ENCODE measurements around the gene SBK2.
"Not testable (repeated sequence)": the region's sequence is repeated elsewhere in the genome, so short reads cannot be mapped to it uniquely, and the experiment has no call there.

Gene SBK2

DNA sequence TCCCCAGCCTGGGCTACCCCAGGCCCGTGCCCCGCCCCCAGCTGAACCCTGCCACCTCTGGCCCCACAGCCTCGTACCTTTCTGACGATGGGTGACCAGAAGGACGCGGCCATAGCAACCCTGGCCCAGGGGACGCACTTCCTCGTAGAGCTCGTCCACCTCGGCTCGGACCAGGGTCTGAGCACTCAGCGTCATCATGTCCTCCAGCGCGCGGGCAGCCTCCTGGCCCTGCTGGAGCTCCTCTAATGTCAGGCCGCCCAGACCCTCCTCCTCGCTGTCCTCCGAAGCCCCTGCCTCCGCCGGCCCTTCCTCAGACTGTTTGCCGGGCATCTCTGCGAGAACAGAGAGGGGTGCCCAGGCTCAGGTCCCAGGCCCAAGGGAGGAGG lies 975 bp downstream of the SBK2 start:
- DNase-seq (ENCODE audit: low read depth in 2 of 2) = no peak

DNA sequence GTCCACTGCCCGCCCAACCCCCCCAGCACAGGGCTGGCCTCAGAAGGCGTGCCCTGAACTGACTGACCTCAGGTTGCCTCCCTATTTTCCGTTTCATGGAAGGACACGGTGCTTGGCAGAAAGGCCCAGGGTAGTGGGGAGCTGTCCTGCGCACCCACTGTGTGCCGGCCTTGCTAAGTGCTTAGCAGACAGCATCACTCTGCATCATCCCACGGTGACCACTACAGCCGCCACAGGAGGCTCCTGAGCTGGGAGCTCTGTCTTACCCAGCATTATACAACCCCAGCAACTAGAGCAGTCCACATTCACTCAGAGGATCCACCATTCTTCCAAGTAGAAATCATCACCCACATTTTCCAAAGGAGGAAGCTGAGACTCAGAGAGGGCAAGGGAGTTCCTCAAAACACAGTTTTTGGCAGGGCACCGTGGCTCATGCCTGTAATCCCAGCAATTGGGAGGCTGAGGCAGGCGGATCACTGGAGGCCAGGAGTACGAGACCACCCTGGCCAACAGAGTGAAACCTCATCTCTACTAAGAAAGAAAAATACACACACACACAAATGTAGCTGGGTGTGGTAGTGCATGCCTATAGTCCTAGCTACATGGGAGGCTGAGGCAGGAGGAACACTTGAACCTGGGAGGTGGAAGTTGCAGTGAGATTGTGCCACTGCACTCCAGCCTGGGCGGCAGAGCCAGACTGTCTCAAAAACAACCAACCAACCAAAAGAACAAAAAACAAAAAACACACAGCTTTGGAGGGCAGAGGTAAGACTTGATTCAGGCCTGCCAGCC lies 1.6 kb downstream of the SBK2 start:
- DNase-seq (ENCODE audit: low read depth in 2 of 2) = no peak

DNA sequence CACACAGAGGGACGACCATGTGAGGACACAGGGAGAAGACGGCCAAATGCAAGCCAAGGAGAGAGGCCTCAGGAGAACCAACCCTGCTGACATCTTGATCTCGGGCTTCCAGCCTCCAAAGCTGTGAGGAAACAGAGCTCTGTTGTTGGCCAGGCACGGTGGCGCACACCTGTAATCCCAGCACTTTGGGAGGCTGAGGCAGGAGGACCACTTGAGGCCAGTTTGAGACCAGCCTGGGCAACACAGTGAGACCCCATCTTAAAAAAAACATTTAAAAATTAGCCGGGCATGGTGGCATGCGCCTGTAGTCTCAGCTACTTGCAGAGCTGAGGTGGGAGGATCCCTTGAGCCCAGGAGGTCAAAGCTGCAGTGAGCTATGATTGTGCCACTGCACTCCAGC lies 2.7 kb downstream of the SBK2 start:
- not testable (repeated sequence) for DNase-seq (ENCODE audit: low read depth in 2 of 2)

DNA sequence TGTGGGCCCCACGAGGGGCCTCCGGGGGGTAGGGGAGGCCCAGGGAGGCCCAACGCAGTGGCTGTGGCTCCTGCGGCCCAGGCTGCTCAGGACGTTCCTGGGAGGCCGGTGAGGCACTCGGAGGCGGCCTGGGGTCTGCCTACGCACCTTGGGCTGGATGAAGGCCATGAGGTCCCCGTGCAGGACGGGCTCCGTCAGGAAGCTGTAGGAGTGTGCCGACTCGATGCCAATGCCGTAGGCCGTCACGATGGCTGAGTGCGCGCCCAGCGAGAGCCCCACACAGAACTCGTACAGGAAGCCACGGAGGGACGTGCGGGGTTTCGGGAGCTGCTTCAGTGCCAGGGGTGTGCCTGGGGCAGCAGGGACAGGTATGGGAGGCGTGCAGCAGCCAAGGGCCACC lies 5.9 kb downstream of the SBK2 start:
- DNase-seq (ENCODE audit: low read depth in 2 of 2) = no peak

DNA sequence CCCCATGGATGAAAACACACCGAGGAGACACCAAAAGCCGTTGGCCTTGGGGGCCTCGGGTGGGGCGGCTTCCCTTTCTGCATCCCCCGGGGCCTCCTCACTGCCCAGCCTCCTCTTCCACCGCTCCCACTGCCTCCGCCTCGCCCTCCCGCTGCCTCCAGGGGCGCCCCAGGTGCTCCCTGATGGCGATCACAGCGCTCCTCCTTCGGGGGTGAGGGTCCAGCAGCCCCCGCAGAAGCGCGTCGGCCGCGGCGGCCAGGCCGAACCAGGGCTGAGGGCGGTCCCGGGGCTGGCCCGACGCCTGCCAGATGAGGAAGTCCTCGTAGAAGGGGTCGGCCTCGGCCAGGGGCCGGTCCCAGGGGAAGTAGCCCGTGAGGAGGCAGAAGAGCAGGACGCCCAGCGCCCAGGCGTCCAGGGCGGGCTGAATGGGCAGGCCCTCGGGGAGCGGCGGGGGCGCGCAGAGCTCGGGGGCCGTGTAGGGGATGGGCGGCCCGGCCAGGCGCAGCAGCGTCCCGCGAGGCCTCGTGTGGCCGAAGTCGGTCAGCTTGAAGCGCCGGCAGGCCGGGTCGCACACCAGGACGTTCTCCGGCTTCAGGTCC lies 7.2 kb downstream of the SBK2 start:
- no peak for DNase-seq (ENCODE audit: low read depth in 2 of 2)

DNA sequence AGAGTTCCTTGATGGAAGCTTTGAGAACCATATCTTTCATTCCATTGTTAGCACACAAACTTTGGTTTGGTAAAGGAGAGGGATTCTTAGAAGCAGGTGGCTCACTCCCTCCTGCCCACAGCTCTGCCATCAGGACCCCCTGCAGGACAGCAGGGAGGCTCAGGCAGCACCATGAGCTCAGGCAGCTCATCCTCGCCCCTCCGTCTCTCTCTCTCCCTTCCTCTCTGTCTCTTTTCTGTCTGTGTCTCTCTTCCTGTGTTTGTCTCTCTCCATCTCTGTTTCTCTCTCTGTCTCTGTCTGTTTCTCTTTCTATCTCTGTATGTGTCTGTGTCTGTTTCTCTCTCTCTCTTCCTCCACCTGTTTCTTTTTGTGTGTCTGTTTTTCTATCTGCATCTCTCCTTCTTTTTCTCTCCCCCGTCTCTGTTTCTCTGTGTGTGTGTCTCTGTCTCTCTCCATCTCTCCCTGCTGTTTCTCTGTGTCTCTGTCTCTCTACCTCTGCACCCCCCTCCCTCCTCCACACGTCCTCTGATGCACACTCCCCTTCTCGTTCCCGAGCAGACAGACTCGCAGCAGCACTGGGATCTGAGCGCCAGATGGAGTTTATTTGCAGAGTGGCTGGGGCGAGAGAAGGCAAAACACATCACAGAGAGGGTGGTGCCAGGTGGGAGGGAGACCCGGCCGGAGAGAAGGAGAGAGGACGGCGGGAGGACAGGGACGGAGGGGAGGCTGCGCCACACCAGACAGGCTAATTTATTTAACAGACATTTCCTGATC lies 8.7 kb downstream of the SBK2 start:
- no peak for DNase-seq (ENCODE audit: low read depth in 2 of 2)

DNA sequence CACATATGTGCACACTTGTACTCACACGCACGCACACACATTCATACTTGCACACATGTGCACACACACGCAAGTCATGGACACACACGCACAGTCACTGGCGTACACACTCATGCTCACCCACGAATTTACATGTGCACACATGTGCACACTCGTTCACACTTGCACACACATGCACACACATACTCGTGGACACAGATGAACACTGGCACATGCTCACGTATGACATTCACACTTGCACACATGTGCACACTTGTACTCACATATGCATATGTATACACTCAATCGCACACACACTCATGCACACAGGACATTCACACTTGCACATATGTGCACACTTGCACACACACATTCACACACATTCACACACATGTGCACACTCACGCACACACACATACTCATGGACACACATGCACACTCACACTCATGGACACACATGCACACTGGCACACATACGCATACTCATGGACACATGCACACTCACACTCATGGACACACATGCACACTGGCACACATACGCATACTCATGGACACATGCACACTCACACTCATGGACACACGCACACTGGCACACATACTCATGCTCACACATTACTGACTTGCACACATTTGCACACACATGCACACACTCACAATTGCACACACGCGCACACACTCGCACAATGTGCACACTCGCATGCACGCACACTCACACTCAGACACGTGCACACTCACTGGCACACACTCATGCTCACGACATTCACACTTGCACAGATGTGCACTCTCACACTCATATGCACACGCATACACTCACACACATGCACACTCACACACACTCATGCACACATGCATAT lies 9.5 kb downstream of the SBK2 start:
- DNase-seq (ENCODE audit: low read depth in 2 of 2) = no peak

DNA sequence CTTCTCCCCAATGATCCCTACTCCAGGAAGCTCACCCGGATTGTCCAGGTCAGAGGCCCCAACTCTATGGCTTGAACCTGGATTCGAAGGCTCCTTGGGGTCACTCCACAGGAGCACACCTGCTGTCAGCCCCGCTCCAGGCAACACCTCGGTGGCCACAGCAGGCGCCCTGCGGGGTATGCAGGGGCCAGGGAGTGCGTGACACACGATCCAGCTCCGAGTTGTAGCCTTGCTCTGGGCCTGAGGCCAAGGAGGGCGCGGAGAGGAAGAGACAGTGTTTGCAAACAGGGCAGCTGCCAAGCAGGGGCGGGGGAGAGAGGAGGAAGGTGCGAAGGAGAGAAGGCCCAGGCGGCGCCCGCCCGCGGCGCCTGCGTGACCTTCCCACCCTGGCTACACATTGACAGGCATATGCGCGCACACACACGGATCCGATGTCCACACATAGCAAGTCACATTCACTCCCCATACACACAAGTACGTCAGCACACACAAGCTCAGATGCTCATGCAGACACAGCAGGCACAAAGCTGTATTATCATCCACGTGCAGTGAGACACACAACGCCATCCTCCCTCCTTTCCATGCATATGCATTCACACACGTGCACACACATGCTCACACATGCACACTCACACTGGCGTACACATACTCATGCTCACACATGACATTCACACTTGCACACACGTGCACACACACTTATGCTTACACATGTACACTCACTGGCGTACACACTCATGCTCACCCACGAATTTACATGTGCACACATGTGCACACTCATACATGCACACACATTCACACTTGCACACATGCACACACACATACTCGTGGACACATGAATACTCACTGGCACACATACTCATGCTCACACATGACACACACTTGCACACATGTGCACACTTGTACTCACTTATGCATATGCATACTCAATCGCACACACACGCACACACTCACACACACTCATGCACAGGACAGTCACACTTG lies 10.4 kb downstream of the SBK2 start:
- DNase-seq (ENCODE audit: low read depth in 2 of 2) = no peak

DNA sequence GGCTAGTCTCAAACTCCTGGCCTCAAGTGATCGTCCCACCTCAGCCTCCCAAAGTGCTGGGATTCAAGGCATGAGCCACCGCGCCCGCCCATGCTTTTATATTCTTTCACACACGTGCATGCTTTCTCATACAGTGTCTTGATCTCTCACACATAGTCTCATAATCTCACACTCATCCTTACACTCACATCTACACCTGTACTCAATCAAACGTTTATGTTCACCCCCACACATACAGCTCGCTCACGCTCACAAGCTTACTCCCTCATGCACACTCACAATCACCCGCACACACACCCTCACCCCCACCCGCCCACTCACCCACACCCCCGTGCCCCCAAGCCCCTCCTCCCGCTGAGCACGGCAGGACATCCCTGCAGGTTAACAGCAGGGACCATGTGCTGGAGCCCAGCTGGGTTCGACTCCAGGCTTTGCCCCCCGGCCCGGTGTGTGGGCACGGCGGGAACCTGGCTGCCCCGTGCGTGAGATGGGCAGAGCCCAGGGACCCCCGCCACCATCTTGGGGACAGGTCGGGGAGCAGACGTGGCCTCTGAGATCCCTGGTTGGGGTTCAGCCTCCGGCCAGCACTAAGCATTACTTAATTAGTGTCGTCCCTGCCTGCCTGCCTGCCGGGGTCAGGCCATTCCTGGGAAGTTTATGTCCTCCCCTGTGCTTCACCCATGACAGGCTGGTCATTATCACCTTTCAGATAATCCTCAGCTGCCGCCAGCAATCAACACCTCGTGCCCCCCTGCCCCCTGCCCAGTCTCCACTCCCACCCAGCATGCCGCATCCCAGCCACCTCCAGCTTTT lies 11.4 kb downstream of the SBK2 start:
- DNase-seq (ENCODE audit: low read depth in 2 of 2) = no peak

DNA sequence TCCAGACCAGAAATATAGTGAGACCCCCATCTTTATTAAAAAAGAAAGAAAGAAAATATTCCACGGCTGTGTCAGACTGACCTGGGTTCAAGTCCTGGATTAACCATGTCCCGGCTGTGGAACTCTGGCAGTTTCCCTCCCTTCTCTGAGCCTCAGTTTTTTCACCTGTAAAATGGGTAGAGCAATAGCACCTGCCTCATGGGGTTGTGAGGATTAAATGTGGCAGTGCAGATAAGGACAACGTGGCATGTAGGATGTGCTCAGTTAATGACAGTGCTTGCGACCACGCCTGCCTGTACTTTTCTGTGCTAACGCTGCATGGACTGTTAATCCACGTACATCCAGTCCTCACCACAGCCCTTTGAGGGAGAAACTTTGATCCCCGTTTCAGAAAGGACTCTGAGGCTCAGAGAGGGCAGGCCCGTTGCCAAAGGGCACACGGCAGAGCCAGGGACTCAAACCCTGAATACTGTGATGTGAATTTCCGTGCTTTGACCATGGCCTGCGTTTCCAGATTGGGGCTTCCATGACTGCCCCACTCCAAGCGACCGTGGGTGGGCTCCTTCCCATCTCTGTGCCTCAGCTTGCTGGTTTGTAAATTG lies 16.1 kb downstream of the SBK2 start:
- DNase-seq (ENCODE audit: low read depth in 2 of 2) = no peak

DNA sequence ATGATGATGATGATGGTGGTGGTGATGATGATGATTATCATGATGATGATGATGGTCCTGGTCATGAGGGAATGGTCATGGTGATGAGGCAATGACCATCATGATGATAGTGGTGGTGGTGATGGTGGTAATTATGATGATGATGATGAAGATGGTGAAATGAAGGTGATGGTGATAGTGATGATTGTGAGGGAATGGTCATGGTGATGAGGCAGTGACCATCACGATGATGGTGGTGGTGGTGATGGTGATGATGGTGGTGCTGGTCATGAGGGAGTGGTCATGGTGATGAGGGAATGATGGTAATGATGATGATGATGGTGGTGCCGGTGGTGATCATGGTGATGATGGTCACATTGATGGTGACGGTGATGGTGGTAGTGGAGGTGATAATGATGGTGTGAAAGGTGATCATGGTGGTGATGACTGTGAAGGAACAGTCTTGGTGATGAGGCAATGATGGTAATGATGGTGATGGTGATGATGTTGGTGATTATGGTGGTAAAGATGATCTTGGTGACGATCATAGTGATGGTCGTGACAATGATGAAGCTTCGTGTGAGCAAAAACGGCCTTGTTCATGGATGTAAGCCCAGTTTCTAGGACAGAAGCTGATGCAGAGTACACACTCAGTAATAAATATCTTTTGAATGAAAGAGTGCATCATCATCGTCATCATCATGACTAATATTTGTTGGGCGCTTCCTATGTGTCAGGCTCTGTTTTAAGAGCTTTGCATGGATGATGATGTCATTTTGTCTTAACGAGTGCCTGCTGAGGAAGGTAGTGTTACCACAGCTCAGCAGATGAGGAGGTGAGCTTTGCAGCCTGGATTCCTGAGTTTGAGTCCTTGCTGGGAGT lies 17.3 kb downstream of the SBK2 start:
- no peak for DNase-seq (ENCODE audit: low read depth in 2 of 2)

DNA sequence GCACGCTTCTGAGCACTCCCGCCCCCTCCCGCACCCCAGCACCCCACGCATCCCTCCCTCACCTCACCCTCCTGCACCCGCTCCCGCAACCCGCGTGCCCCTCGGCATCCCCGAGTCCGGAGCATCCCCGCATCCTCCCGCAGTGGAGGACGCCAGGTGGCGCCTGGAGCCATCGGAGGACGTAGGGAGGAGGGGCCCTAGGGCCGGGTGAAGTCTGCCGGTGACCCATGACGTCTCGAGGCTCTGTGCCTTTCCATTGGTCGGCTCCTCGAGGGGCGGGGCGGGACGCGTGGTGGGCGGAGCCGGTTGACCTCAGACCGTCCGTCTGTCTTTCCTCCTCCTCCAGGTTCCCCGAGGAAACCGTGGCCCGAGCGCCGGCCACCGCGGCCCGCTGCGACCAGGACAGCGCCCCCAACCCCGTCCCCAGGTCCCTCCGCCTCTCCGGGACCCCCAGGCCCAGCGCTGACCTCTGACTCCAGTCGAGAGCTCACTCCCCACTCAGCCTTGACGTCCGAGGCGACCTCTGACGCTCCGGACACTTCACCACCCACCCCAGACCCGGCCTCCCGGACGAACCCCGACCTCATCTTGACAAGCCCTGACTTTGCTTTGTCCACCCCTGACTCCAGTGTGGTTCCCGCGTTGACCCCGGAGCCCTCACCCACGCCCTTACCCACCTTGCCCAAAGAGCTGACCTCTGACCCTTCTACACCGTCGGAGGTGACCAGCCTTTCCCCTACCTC lies 19.9 kb downstream of the SBK2 start:
- peak; percentile 82 to 84 for DNase-seq (ENCODE audit: low read depth in 2 of 2)

DNA sequence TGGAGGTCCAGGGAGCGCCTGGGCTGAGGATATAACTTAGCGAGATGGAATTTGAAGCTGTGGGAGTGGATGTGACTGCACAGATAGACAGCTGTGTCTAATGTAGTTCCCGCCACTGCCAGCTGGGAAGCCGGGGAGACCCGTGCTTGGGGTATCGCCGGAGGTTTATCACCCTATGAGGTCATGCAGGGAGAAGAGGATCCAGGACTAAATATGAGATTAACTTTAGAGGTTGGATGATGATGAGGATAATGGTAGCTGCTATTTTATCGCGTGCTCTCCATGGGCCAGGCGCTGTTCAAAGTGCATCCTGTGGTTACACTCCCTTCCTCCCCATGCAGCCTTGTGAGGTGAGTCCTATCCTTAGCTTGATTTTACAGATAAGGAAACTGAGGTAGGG lies 28.8 kb downstream of the SBK2 start:
- no peak for DNase-seq (ENCODE audit: low read depth in 2 of 2)

DNA sequence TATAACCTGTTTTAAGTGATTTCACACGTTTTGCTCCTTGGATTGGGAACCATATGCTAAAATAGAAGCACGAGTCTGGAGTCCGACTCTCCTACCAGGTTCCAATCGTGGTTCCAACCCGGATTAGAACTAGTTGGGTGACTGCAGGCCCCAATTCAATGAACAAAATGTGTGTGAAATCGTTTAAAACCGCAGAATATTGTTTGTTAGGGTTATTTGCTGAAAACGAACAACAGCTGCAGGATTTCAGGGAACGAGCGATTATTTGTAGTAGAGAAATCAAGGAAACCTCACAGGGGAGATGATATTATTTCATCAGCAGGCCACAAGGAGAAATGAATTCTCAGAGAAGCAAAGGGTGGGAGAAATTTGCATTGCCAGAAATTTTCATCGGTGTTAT lies 32.0 kb downstream of the SBK2 start:
- no peak for DNase-seq (ENCODE audit: low read depth in 2 of 2)

DNA sequence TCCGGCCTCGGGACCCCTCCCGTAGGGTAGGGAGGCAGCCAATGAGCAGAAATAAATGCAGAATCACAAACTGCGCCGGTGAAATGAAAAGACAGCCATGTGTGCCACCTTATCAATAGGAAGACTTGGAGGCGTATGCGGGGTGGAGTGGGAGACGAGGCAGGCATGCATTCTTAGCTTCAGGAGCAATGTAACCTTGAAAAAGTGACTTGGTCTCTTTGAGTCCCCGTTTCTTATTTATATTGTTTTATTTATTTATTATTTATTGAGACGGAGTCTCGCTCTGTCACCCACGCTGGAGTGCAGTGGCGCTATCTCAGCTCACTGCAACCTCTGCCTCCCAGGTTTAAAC lies 32.7 kb downstream of the SBK2 start:
- no peak for DNase-seq (ENCODE audit: low read depth in 2 of 2)

DNA sequence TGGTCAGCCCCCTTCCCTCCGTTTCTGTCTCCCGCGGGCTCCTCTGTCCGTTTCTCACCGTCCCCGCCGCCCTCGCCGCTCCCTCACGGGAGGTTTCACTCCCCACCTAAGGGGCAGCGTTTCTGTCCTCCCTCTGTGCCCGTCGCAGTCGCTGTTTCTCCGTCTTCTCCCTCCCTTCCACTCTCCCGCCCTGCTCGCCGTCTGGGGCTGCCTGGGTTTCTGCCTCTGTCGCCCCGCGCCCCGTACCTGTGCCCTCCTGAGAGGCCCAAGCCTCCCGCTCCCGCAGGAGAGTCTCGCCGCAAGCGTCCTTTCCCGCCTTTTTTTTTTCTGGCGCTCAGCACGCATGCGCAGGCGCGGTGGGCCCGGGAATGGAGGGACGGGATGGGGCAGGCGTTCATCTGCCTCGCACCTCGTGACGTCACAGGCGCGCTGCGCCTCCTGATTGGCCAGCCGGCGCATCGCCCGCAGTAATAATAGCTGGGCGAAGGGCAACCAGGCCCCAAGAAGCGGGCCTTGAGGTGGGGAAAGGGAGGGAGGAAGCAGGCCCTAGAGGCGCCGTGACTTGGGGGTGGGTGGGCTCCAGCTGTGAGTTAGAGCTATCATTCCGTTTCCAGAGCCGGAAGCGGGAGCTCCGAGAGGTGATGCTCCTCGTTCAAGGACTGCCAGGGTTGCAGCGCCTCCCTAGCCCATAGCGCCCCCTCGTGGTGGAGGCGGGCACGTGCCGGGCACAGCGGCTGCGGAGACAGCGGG lies 33.3 kb downstream of the SBK2 start:
- peak; percentile 80 to 81 for DNase-seq (ENCODE audit: low read depth in 2 of 2)

DNA sequence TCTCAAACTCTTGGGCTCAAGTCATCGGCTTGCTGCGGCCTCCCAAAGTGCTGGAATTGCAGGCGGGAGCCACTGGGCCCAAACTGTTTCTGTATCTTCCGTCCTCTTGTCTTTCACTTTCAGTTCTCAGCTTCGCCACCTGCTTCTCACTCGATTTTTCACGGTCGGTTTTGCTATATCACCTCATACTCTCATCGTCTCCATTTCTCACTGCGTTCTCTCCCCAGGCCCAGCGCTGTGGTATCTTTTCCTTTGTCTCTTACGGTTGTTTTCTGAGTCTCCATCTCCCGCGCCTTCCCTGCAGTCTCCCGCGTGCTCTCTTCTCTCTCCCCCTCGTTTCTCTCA lies 33.8 kb downstream of the SBK2 start:
- no peak for DNase-seq (ENCODE audit: low read depth in 2 of 2)
